ENCODE results near the gene GSTA2.
"Not testable (repeated sequence)": the region's sequence is repeated elsewhere in the genome, so short reads cannot be mapped to it uniquely, and the experiment has no call there.

GSTA2 gene

DNA sequence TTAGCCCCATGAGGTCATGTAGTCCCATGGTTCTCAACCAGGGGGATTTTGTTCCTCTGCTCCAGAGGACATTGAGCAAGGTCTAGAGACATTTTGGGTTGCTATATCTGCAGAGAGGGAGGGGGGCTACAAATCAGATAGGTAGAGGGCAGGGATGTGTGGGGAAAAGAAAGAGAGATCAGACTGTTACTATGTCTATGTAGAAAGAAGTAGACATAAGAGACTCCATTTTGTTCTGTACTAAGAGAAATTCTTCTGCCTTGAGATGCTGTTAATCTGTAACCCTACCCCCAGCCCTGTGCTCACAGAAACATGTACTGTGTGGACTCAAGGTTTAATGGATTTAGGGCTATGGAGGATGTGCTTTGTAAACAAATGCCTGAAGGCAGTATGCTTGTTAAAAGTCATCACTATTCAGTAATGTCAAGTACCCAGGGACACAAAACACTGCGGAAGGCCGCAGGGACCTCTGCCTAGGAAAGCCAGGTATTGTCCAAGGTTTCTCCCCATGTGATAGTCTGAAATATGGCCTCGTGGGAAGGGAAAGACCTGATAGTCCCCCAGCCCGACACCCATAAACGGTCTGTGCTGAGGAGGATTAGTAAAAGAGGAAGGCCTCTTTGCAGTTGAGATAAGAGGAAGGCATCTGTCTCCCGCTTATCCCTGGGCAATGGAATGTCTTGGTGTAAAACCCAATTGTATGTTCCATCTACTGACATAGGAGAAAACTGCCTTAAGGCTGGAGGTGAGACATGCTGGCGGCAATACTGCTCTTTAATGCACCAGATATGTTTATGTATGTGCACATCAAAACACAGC is 1.4 kb downstream of the GSTA2 start:
- H3K27ac ChIP-seq; DNase-seq (ENCODE audit: low read depth, low spot score): not testable (repeated sequence)

- DNase-seq (ENCODE audit: low read depth, low spot score) = no peak
- H3K27ac ChIP-seq = no peak overlapping the region
These were observed 3.0 kb downstream of the GSTA2 start for GRCh38 chr6:52760105-52760765.

DNA sequence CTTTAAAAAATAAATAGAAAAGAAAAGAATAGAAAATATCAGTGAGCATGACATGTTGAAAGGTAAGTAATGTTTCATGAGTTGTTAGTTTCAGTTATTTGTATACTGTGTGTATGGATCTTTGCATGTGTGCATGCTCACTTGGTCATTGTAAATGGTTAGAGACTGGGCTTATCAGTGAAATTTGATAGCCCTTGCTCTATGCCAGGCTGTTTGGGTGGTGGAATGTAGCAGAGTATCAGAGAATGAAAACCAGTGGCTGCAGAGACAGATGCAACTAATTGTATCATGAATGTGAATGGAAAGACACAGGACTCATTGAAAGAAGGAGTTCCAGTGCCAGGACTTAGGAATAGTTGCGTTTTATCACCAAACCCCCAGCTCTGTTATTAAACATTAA is 4.2 kb downstream of the GSTA2 start:
- H3K27ac ChIP-seq = no peak overlapping the region
- no peak for DNase-seq (ENCODE audit: low read depth, low spot score)

GRCh38 chr6:52757651-52758338 is 5.5 kb downstream of the GSTA2 start:
- H3K27ac ChIP-seq; DNase-seq (ENCODE audit: low read depth, low spot score): not testable (repeated sequence)

GRCh38 chr6:52754443-52754842 is 8.8 kb downstream of the GSTA2 start:
- no peak overlapping the region for H3K27ac ChIP-seq
- no peak for DNase-seq (ENCODE audit: low read depth, low spot score)

DNA sequence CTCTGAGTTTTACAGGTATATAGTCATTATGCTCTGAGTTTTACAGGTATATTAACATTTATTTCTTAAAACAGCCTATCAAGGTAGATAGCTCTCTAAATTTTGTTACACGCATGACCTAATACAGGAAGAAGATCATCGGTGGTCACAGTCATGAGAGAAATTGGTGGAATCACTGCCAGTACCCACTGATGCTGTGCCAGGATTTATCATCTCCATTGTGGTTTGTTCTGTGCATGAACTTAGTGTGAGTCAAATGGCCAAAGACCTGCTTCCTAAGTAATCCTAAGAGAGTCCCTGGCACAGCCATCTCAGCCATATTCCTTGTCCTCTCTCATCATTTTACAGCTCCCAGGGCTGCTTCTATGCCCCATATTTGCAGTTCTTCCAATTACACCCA is 10.1 kb downstream of the GSTA2 start:
- not testable (repeated sequence) for DNase-seq (ENCODE audit: low read depth, low spot score); H3K27ac ChIP-seq

DNA sequence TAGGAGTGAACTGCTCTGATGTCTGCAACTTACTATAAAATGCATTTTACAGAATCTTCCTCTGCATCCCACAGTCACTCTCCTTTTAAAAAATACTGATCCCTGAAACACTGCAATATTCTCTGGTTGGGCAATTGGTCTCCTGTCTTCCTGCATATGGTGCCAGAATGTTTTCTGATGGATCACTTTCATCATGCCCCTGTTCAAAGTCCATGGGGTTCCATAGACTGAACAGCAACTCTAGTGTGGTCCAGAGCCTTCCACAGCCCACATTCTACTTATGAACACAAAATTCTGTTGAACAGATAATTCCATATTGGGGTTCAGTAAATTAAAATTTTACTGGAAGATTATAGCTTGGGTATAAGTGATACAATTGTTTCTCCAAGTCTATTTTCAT is 11.0 kb downstream of the GSTA2 start:
- no peak for DNase-seq (ENCODE audit: low read depth, low spot score)
- no peak overlapping the region for H3K27ac ChIP-seq

GRCh38 chr6:52749556-52750152 is 13.6 kb downstream of the GSTA2 start:
- DNase-seq (ENCODE audit: low read depth, low spot score) = no peak
- no peak overlapping the region for H3K27ac ChIP-seq

DNA sequence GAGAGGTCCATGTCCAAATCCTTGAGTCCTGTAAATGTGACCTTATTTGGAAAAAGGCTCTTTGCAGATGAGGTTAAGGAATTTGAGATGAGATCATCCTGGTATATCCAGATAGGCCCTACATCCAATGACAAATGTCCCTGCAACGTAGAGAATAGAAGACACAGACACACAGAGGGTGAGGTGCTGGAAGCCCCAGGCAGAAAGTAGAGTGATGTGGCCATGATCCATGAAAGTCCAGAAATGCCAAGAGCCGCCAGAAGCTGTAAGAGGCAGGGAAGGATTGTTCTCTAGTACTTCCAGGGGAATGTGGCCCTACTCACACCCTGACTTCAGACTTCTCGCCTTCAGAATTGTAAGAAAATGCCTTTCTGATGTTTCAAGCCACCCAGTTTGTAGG is 16.0 kb downstream of the GSTA2 start:
- not testable (repeated sequence) for DNase-seq (ENCODE audit: low read depth, low spot score); H3K27ac ChIP-seq

DNA sequence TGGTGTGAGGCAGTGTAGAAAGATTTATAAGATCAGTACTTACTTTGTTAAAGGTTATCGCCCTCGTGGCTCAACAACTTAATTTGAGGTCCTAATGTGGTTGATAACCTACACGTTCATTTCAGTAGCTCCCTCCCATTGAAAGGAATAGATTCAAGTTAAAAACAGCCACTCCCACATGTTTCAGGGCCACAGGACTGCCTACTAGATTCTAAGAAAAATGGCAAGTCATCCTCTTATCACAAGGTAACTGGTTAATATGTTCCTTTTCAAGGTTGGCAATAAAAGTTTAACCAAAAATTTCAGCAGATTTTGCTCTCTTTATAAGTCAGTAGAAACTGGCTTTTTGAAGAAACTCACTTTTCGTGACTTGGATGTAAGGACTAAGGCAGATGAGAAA is 17.1 kb downstream of the GSTA2 start:
- DNase-seq (ENCODE audit: low read depth, low spot score) = no peak
- H3K27ac ChIP-seq = no peak overlapping the region

- DNase-seq (ENCODE audit: low read depth, low spot score) = no peak
- no peak overlapping the region for H3K27ac ChIP-seq
These were observed 17.5 kb downstream of the GSTA2 start for GRCh38 chr6:52745764-52746201.

GRCh38 chr6:52741872-52742271 is 21.4 kb downstream of the GSTA2 start:
- H3K27ac ChIP-seq = no peak overlapping the region
- no peak for DNase-seq (ENCODE audit: low read depth, low spot score)

DNA sequence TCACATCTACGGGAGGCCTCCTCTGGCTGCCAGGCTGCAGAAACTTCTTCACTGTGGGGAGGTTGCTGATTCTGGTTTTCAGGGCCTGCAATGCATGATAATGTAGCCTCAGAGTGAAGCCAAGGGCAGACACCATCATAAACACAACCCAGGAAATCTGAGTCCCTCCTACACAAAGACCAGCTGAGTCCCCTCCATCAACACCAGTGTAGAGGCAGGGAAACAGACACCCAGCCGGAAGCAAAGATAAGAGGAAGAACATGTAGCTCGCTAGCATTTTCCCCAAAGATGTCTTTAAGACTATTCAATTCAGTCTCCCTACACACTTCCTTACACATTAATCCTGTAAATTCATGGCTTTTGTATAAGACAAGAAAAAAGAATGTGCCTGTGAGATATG is 23.6 kb downstream of the GSTA2 start:
- DNase-seq (ENCODE audit: low read depth, low spot score) = no peak
- no peak overlapping the region for H3K27ac ChIP-seq

DNA sequence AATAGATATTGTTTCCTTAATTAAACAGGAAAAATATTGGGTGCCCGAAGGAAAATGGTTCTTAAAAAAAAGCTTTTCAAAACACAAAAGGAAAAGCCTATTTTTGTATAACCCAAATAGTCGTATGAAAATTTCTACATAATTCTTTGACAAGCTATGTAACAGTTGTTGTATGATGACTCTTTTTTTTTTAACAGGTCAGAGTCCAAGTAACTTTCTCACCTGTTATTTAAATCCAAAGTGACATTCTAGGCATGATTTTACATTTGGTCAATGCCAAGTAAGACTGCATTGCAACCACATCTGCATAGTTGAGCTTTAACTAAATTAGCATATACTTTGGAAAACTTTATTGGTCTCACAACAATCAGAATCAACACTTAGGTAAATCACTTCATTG is 24.1 kb downstream of the GSTA2 start:
- no peak for DNase-seq (ENCODE audit: low read depth, low spot score)
- H3K27ac ChIP-seq = no peak overlapping the region

GRCh38 chr6:52736145-52736544 is 27.1 kb downstream of the GSTA2 start:
- no peak overlapping the region for H3K27ac ChIP-seq
- DNase-seq (ENCODE audit: low read depth, low spot score) = no peak

DNA sequence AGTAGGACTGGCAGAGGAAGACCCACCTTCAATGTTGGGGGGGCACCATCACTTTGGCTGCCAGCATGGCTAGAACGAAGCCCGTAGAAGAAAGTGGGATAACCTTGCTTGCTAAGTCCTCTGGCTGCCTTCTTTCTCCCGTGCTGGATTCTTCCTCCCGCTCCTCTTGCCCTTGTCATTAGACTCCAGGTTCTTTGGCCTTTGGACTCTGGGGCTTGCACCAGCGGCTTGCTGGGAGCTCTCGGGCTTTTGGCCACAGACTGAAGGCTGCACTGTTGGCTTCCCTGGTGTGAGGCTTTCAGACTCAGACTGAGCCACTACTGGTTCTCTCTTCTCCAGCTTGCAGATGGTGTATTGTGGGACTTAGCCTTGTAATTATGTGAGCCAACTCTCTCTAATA is 28.2 kb downstream of the GSTA2 start:
- no peak for DNase-seq (ENCODE audit: low read depth, low spot score)
- no peak overlapping the region for H3K27ac ChIP-seq

DNA sequence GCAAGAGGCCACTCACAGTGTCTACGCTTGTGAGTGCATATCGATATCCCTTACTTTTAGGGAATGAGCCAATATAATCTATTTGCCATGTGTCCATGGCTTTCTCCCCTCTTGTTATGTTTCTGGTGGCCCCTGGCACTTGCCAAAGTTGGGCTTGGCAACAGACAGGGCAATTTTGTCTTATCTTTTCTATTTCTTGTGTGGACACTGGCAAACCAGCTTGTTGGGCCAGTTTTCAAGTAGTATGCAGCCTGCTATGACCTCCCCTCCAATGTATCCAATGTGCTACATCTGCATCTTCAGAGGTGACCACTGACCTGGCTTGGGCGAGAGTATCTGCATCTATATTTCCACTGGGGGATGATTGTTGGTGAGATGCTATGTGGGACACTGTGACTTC is 29.2 kb downstream of the GSTA2 start:
- DNase-seq (ENCODE audit: low read depth, low spot score) = no peak
- H3K27ac ChIP-seq = no peak overlapping the region

DNA sequence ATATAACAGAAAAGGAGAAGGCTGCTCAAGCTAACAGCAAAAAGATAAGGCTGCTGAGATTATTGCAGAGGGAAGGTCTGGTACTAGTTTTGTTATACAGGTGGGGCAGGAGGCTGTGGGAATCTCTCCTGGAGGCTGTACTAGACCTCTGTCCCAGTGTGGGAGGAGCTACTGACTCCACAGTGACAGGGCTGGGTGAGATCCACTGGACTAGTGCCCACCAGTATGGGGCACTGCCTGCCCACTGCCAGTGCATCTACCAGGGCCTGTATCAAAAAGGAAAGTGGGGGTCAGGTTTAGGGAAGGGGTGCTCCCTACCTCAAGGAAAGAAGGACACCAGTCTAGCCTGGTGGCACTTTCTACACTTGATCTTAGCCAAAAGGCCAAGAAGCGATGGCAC is 30.1 kb downstream of the GSTA2 start:
- DNase-seq (ENCODE audit: low read depth, low spot score) = no peak
- no peak overlapping the region for H3K27ac ChIP-seq

- no peak overlapping the region for H3K27ac ChIP-seq
- DNase-seq (ENCODE audit: low read depth, low spot score) = no peak
These were observed 31.6 kb downstream of the GSTA2 start for GRCh38 chr6:52731719-52732118.

DNA sequence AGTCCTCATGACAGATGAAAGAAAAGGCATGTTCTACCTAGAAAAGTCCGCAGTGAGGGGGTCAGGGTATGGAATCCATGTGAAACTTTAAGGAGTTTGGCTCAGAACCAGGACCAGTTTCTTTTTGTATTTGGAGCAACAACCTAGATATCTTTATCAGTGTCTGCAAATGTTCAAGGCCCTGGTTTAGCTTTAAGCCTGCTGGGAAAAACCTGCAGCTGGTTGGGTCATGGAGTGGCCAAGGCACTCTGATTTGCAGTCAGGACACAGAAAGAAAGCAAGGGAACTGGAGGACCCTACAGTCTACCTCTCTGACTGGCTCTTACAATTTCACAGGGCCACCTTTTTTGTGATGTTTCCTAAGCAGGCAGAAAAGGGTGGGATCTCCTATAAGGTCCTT is 33.7 kb downstream of the GSTA2 start:
- no peak overlapping the region for H3K27ac ChIP-seq
- no peak for DNase-seq (ENCODE audit: low read depth, low spot score)

- no peak overlapping the region for H3K27ac ChIP-seq
- no peak for DNase-seq (ENCODE audit: low read depth, low spot score)
These were observed 34.9 kb downstream of the GSTA2 start for GRCh38 chr6:52728394-52728793.
